Mesenchymal stem cell (in vitro differentiated cells and primary cell): ENCODE measurements around the gene RADIL. TPM values are rescaled to one million over a fixed set of nuclear protein-coding genes. Genes with fewer than 3 reads are reported as not detected.

Source experiments
- DNase-seq: peaks from one replicate; pipeline ENCODE4 v3.0.0-alpha.2; 2013
- H2AFZ ChIP-seq: one replicate; pipeline ENCODE4 v1.6.1; 2013; ENCODE audit warnings: low read depth, mild to moderate bottlenecking, control low read depth, inconsistent platforms, low read length, moderate library complexity
- H2AK5ac ChIP-seq: 2 replicates; pipeline ENCODE4 v1.6.1; 2013; ENCODE audit warnings: low read length, moderate library complexity, mild to moderate bottlenecking, inconsistent platforms; ENCODE audit not compliant: severe bottlenecking
- H2BK120ac ChIP-seq: one replicate; pipeline ENCODE4 v1.6.1; 2013; ENCODE audit warnings: low read depth, mild to moderate bottlenecking, inconsistent platforms, low read length, moderate library complexity
- H2BK12ac ChIP-seq, 2 experiments: one replicate each; pipeline ENCODE4 v1.6.1; 2013; ENCODE audit warnings: inconsistent platforms in 2 of 2, low read length in 2 of 2, mild to moderate bottlenecking in 2 of 2, moderate library complexity in 2 of 2, control low read depth in 1 of 2
- H2BK15ac ChIP-seq: one replicate; pipeline ENCODE4 v1.6.1; 2013; ENCODE audit warnings: mild to moderate bottlenecking, low read depth, inconsistent platforms; ENCODE audit not compliant: poor library complexity, severe bottlenecking
- H2BK5ac ChIP-seq: 2 replicates; pipeline ENCODE4 v1.6.1; 2013; ENCODE audit warnings: low read depth, mild to moderate bottlenecking, low read length, control low read depth, inconsistent platforms; ENCODE audit not compliant: poor library complexity, severe bottlenecking
- H3K14ac ChIP-seq, 2 experiments: one replicate each; pipeline ENCODE4 v1.6.1; 2013; ENCODE audit warnings: inconsistent platforms in 2 of 2, low read length in 2 of 2, control low read depth in 1 of 2, mild to moderate bottlenecking in 1 of 2, moderate library complexity in 1 of 2
- H3K18ac ChIP-seq, 2 experiments: one replicate each; pipeline ENCODE4 v1.6.1; 2013; ENCODE audit warnings: inconsistent platforms in 2 of 2, low read length in 2 of 2, control low read depth in 1 of 2, low read depth in 1 of 2, mild to moderate bottlenecking in 1 of 2
- H3K23ac ChIP-seq, 2 experiments: one replicate each; pipeline ENCODE4 v1.6.1; 2013; ENCODE audit warnings: inconsistent platforms in 2 of 2, low read length in 2 of 2, mild to moderate bottlenecking in 2 of 2, moderate library complexity in 2 of 2, control low read depth in 1 of 2
- H3K27ac ChIP-seq: 2 replicates; pipeline ENCODE4 v1.5.1; 2013; ENCODE audit warnings: mild to moderate bottlenecking, moderate library complexity, low read length, control low read depth, inconsistent platforms; ENCODE audit not compliant: poor library complexity, severe bottlenecking
- H3K27me3 ChIP-seq, 2 experiments: 2 replicates each; pipeline versions ENCODE4 v1.6.1 to v1.7.0; 2013; ENCODE audit warnings: low read length in 2 of 2, mild to moderate bottlenecking in 2 of 2, moderate library complexity in 2 of 2, control low read depth in 1 of 2, inconsistent platforms in 1 of 2; ENCODE audit not compliant: control insufficient read depth in 1 of 2, insufficient read depth in 1 of 2
- H3K36me3 ChIP-seq, 2 experiments: 2 replicates each; pipeline versions ENCODE4 v1.6.1 to v1.7.0; 2013; ENCODE audit warnings: low read length in 2 of 2, control low read depth in 1 of 2, inconsistent platforms in 1 of 2, low read depth in 1 of 2, mild to moderate bottlenecking in 1 of 2; ENCODE audit not compliant: insufficient read depth in 2 of 2, control insufficient read depth in 1 of 2
- H3K4ac ChIP-seq, 2 experiments: one replicate each; pipeline ENCODE4 v1.6.1; 2013; ENCODE audit warnings: inconsistent platforms in 2 of 2, low read length in 2 of 2, mild to moderate bottlenecking in 2 of 2, moderate library complexity in 2 of 2, control low read depth in 1 of 2, low read depth in 1 of 2
- H3K4me1 ChIP-seq: 2 replicates; pipeline ENCODE4 v1.6.1; 2013; ENCODE audit warnings: low read depth, low read length, control low read depth; ENCODE audit not compliant: control insufficient read depth, insufficient read depth
- H3K4me2 ChIP-seq: 2 replicates; pipeline ENCODE4 v1.6.1; 2013; ENCODE audit warnings: low read length, mild to moderate bottlenecking, inconsistent platforms; ENCODE audit not compliant: poor library complexity, severe bottlenecking
- H3K4me3 ChIP-seq, 2 experiments: 2 replicates each; pipeline versions ENCODE4 v1.5.1 to v1.7.0; 2013; ENCODE audit warnings: low read length in 2 of 2, mild to moderate bottlenecking in 2 of 2, control low read depth in 1 of 2, low read depth in 1 of 2; ENCODE audit not compliant: insufficient read depth in 1 of 2
- H3K79me1 ChIP-seq: replicated peaks from 2 replicates; pipeline ENCODE4 v1.6.1; 2013; ENCODE audit warnings: mild to moderate bottlenecking, control low read depth, low read length, inconsistent platforms; ENCODE audit not compliant: poor library complexity, severe bottlenecking
- H3K9ac ChIP-seq: 2 replicates; pipeline ENCODE4 v1.7.0; 2013; ENCODE audit warnings: mild to moderate bottlenecking, low read length, moderate library complexity
- H3K9me3 ChIP-seq: 2 replicates; pipeline ENCODE4 v1.7.0; 2013; ENCODE audit warnings: mild to moderate bottlenecking, low read length; ENCODE audit not compliant: control insufficient read depth
- H4K8ac ChIP-seq: one replicate; pipeline ENCODE4 v1.6.1; 2013; ENCODE audit warnings: inconsistent platforms, mild to moderate bottlenecking, low read length, moderate library complexity
- H4K91ac ChIP-seq: one replicate; pipeline ENCODE4 v1.6.1; 2013; ENCODE audit warnings: mild to moderate bottlenecking, low read length, inconsistent platforms
- WGBS: methylation state at CpG from one replicate; pipeline ENCODE4 v1.1.7; 2013; ENCODE audit warnings: mixed read lengths; 5-methylcytosine and 5-hydroxymethylcytosine counted together
- polyA plus RNA-seq, 2 experiments: library from polyadenylated mRNA; stranded (reverse); fragments of 200-250 nt; gene quantifications; one replicate each; pipeline ENCODE4 v1.2.3, GENCODE V29; 2013

RADIL gene, protein sequence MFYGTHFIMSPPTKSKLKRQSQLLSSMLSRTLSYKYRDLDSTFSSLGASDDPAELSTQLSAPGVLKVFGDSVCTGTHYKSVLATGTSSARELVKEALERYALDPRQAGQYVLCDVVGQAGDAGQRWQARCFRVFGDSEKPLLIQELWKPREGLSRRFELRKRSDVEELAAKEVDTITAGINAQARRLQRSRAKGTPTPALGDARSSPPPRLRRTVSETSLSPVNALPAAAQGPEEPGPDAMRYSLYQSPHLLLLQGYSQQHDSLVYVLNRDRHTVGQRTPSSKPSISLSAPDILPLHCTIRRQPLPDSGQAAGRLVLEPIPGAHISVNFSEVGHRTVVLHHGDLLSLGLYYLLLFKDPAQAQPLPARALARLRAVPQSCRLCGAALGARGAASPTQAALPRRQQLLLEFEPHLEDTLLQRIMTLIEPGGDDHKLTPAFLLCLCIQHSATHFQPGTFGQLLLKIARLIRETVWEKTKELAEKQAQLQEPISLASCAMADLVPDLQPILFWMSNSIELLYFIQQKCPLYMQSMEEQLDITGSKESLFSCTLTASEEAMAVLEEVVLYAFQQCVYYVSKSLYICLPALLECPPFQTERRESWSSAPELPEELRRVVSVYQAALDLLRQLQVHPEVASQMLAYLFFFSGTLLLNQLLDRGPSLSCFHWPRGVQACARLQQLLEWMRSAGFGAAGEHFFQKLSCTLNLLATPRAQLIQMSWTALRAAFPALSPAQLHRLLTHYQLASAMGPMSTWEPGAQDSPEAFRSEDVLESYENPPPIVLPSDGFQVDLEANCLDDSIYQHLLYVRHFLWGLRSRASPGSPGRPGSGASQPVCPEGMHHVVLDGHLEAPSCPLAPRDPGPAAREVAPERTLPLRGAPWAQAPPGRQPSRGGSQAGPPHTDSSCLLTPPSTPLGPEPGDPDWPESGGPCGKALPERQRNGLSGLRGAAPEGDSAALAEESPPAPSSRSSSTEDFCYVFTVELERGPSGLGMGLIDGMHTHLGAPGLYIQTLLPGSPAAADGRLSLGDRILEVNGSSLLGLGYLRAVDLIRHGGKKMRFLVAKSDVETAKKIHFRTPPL
- 0.18 TPM for polyA plus RNA-seq (2013, experiment 1 of 2)
- polyA plus RNA-seq (2013, experiment 2 of 2): 0.23 TPM

DNA sequence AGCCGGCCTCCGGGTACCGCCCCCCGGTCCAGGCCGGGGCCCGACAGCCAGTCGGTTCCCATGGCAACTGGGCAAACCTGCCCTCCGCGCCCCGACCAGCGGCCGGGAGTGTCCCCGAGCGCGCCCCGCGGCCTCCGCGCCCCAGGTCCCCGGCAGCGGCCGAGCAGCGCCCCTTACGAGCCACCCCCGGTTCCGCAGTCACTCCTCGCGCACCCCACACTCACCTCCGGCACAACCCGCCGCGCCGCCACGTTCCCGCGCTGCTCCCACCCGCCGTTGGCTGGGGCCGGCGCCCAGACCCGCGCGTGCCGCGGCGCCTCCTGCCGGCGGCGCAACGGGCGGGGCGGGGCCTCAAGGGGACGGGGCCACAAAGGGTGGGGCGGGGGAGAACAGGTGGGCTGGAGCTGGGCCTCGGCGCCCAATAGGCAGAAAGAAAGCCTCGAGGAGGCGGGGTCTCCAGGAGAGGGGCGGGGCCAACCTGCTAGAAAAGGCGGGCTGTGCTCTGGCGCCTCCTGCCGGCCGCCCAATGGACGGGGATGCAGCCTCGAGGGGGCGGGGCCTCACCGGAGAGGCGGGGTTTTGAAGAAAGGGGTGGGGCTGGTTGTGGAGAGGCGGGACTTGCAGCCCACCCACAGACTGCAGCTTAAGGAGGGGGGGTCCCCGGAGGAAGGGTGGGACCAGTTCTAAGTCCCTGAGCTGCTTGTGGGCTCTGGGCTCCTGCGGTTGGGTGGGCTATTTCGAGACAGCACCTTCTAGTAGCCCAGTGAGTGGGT lies at the start of gene RADIL:
Gene RADIL, minus strand, starts transcription at position 345 of the 773 bp plus-strand sequence. CDS start 5,577 bp downstream, outside the sequence.
- H2AK5ac ChIP-seq: no peak within 1 kb of the TSS
- H3K4ac ChIP-seq: no peak within 1 kb of the TSS
- H3K4me1 ChIP-seq: peaks cover 19% of the 10 kb centered on the region
- peak within 1 kb of the TSS; percentile 84 for H2AFZ ChIP-seq
- H3K14ac ChIP-seq: peak within 1 kb of the TSS in 1 of 2 experiments; percentile 28
- peak within 1 kb of the TSS; percentile 59 to 75 for H3K4me3 ChIP-seq
- peak within 1 kb of the TSS; percentile 66 for H3K4me2 ChIP-seq
- no peak within 1 kb of the TSS for H2BK15ac ChIP-seq
- WGBS: 14% methylated on average over 42 of the region's 72 CpGs
- no peak within 1 kb of the TSS for H2BK5ac ChIP-seq
- no peak within 1 kb of the TSS for H4K8ac ChIP-seq
- no peak within 1 kb of the TSS for H4K91ac ChIP-seq
- no peak within 1 kb of the TSS for H3K23ac ChIP-seq
- peaks cover 11 to 15% of the 10 kb centered on the region in 2 experiments for H3K27me3 ChIP-seq
- DNase-seq: peak; percentile 78
- H3K79me1 ChIP-seq: no peaks in the 10 kb centered on the region
- H3K9ac ChIP-seq: peak within 1 kb of the TSS; percentile 90
- no peaks in the 10 kb centered on the region for H3K9me3 ChIP-seq
- H2BK12ac ChIP-seq: no peak within 1 kb of the TSS
- no peaks in the 10 kb centered on the region for H3K36me3 ChIP-seq
- H3K27ac ChIP-seq: no peak within 1 kb of the TSS
- no peak within 1 kb of the TSS for H3K18ac ChIP-seq
- H2BK120ac ChIP-seq: no peak within 1 kb of the TSS

DNA sequence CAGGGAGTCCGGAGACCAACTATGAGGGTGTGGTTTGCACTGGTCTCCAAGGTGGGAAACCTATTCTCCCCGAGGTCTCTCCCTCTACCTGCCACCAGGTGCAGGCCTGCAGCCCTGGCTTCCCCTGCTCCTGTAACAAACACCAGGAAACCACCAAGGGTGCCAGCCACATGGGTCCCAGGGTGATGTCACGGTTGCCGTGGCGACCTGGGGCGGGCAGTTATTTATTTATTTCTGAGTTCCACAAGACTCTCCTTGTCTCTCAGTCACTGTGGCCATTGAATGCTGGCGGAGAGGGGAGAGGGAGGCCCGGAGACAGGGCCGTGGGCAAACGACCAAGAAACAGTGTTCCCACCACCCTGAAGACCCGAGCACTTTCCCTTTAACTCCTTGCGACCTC lies 48.4 kb upstream of the RADIL start:
- Histone ChIP-seq H2AK5ac (no peak overlapping the region), H3K4me3 (no peak overlapping the region), H2AFZ (no peak overlapping the region), H2BK12ac (no peak overlapping the region), H4K91ac (no peak overlapping the region), H3K14ac (no peak overlapping the region), H3K23ac (no peak overlapping the region), H2BK5ac (no peak overlapping the region), H3K9ac (no peak overlapping the region), H3K4ac (no peak overlapping the region), H3K4me1 (no peaks in the 10 kb centered on the region), H3K4me2 (no peak overlapping the region), H3K18ac (no peak overlapping the region), H3K27ac (no peak overlapping the region), H3K9me3 (no peaks in the 10 kb centered on the region), H3K36me3 (no peaks in the 10 kb centered on the region), H4K8ac (no peak overlapping the region), H3K79me1 (no peaks in the 10 kb centered on the region), H3K27me3 (peaks cover 9 to 11% of the 10 kb centered on the region in 2 experiments), H2BK15ac (no peak overlapping the region), H2BK120ac (no peak overlapping the region)
- WGBS: 81% methylated on average over 9 of the region's 12 CpGs
- DNase-seq: no peak

DNA sequence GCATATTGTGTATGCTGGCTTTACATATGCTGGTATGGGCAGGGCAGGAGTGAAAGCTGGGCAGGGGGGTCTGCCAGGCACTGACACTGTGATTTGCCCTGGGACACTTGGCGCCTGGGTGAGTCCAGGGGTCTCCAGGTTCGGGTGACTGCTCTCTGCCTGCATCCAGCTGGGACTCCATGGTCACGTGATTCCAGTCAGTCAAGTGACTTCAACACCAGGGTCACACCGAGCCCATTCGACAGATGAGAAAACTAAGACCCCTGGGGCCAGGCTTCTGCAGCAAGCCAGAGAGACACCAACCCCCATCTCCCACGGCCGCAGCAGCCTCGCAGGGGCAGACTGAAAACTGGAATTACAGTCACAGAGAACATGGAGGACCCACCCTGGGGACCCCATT lies 45.5 kb upstream of the RADIL start:
- DNase-seq: no peak
- H2AFZ ChIP-seq: no peak overlapping the region
- H4K8ac ChIP-seq: no peak overlapping the region
- no peak overlapping the region for H2BK120ac ChIP-seq
- H3K4me1 ChIP-seq: no peaks in the 10 kb centered on the region
- peaks cover 9 to 11% of the 10 kb centered on the region in 2 experiments for H3K27me3 ChIP-seq
- H2AK5ac ChIP-seq: no peak overlapping the region
- H2BK15ac ChIP-seq: no peak overlapping the region
- H3K4me2 ChIP-seq: no peak overlapping the region
- no peak overlapping the region for H3K27ac ChIP-seq
- H3K18ac ChIP-seq: no peak overlapping the region
- H3K36me3 ChIP-seq: no peaks in the 10 kb centered on the region
- WGBS: 79% methylated on average over 8 of the region's 8 CpGs
- no peak overlapping the region for H2BK5ac ChIP-seq
- H3K4ac ChIP-seq: no peak overlapping the region
- no peak overlapping the region for H3K9ac ChIP-seq
- H3K4me3 ChIP-seq: no peak overlapping the region
- no peak overlapping the region for H4K91ac ChIP-seq
- H3K79me1 ChIP-seq: no peaks in the 10 kb centered on the region
- H2BK12ac ChIP-seq: no peak overlapping the region
- no peak overlapping the region for H3K14ac ChIP-seq
- H3K9me3 ChIP-seq: no peaks in the 10 kb centered on the region
- H3K23ac ChIP-seq: no peak overlapping the region
